Measurements from ENCODE around the gene UGT2B15. TPM values are rescaled to one million over a fixed set of nuclear protein-coding genes. Genes with fewer than 3 reads are reported as not detected.
"Not testable (repeated sequence)": the region's sequence is repeated elsewhere in the genome, so short reads cannot be mapped to it uniquely, and the experiment has no call there.

UGT2B15 gene
- under 1 TPM in 1 of 2 donors, not detected in 1; 0.41 TPM for total RNA-seq

GRCh38 chr4:68670479-68670939 is at the start of gene UGT2B15:
Gene UGT2B15 (minus strand): TSS chr4:68670652. CDS start chr4:68670618, 34 bp downstream.
- H3K27ac ChIP-seq; H3K36me3 ChIP-seq; H3K4me1 ChIP-seq (replicated peaks); H3K27me3 ChIP-seq (replicated peaks; ENCODE audit: insufficient read depth); DNase-seq (ENCODE audit: low spot score); H3K4me3 ChIP-seq; intact Hi-C loops (cut with DNase I); H3K9me3 ChIP-seq: not testable (repeated sequence)
- peak; percentile 54 for TF ChIP-seq POLR2AphosphoS5 (IDR thresholded peaks at IDR 0.05)
- WGBS: 27% methylated on average over 1 of the region's 1 CpG

- H3K27me3 ChIP-seq (replicated peaks; ENCODE audit: insufficient read depth): no peaks in the 10 kb centered on the region
- no peak overlapping the region for H3K27ac ChIP-seq
- no peak for TF ChIP-seq POLR2AphosphoS5 (IDR thresholded peaks at IDR 0.05)
- no peak for TF ChIP-seq POLR2A (IDR thresholded peaks at IDR 0.05)
- no peak for TF ChIP-seq CTCF (IDR thresholded peaks at IDR 0.05)
- H3K4me1 ChIP-seq (replicated peaks): no peaks in the 10 kb centered on the region
- no peaks in the 10 kb centered on the region for H3K36me3 ChIP-seq
- H3K9me3 ChIP-seq: no peaks in the 10 kb centered on the region
- intact Hi-C loops (cut with DNase I): no loop called here
- H3K4me3 ChIP-seq: no peak overlapping the region
- no peak for DNase-seq (ENCODE audit: low spot score)
- WGBS: 72% methylated on average over 2 of the region's 2 CpGs
Measured at GRCh38 chr4:68719075-68719473, 48.6 kb upstream of the UGT2B15 start.

- H3K36me3 ChIP-seq: no peaks in the 10 kb centered on the region
- TF ChIP-seq CTCF (IDR thresholded peaks at IDR 0.05) (no peak), POLR2A (IDR thresholded peaks at IDR 0.05) (no peak), POLR2AphosphoS5 (IDR thresholded peaks at IDR 0.05) (no peak)
- no peaks in the 10 kb centered on the region for H3K27me3 ChIP-seq (replicated peaks; ENCODE audit: insufficient read depth)
- intact Hi-C loops (cut with DNase I): no loop called here
- no peak overlapping the region for H3K27ac ChIP-seq
- H3K9me3 ChIP-seq: no peaks in the 10 kb centered on the region
- H3K4me3 ChIP-seq: no peak overlapping the region
- WGBS: 93% methylated on average over 3 of the region's 3 CpGs
- no peaks in the 10 kb centered on the region for H3K4me1 ChIP-seq (replicated peaks)
- DNase-seq (ENCODE audit: low spot score): no peak
Measured at GRCh38 chr4:68718447-68719074, 48.1 kb upstream of the UGT2B15 start.

GRCh38 chr4:68717999-68718398 is 47.5 kb upstream of the UGT2B15 start:
- Histone ChIP-seq H3K36me3 (no peaks in the 10 kb centered on the region), H3K27ac (no peak overlapping the region), H3K4me3 (no peak overlapping the region), H3K4me1 (replicated peaks) (no peaks in the 10 kb centered on the region), H3K27me3 (replicated peaks; ENCODE audit: insufficient read depth) (no peaks in the 10 kb centered on the region), H3K9me3 (no peaks in the 10 kb centered on the region)
- intact Hi-C loops (cut with DNase I): no loop called here
- WGBS: 90% methylated on average over 1 of the region's 1 CpG
- DNase-seq (ENCODE audit: low spot score): no peak
- no peak for TF ChIP-seq POLR2A (IDR thresholded peaks at IDR 0.05)

- Histone ChIP-seq H3K4me3 (no peak overlapping the region), H3K4me1 (replicated peaks) (no peaks in the 10 kb centered on the region), H3K36me3 (no peaks in the 10 kb centered on the region), H3K27me3 (replicated peaks; ENCODE audit: insufficient read depth) (no peaks in the 10 kb centered on the region), H3K9me3 (no peaks in the 10 kb centered on the region), H3K27ac (no peak overlapping the region)
- intact Hi-C loops (cut with DNase I): no loop called here
- DNase-seq (ENCODE audit: low spot score): no peak
- TF ChIP-seq POLR2A (IDR thresholded peaks at IDR 0.05) (no peak), POLR2AphosphoS5 (IDR thresholded peaks at IDR 0.05) (no peak), CTCF (IDR thresholded peaks at IDR 0.05) (no peak)
- WGBS: 98% methylated on average over 2 of the region's 2 CpGs
Measured at GRCh38 chr4:68714400-68714799, 43.9 kb upstream of the UGT2B15 start.

GRCh38 chr4:68712207-68712606 is 41.8 kb upstream of the UGT2B15 start:
- Histone ChIP-seq H3K27me3 (replicated peaks; ENCODE audit: insufficient read depth) (no peaks in the 10 kb centered on the region), H3K36me3 (no peaks in the 10 kb centered on the region), H3K27ac (no peak overlapping the region), H3K4me3 (no peak overlapping the region), H3K9me3 (no peaks in the 10 kb centered on the region), H3K4me1 (replicated peaks) (no peaks in the 10 kb centered on the region)
- intact Hi-C loops (cut with DNase I): no loop called here
- 92% methylated on average over 3 of the region's 3 CpGs for WGBS
- no peak for DNase-seq (ENCODE audit: low spot score)
- TF ChIP-seq CTCF (IDR thresholded peaks at IDR 0.05): no peak
- TF ChIP-seq POLR2A (IDR thresholded peaks at IDR 0.05): no peak
- no peak for TF ChIP-seq POLR2AphosphoS5 (IDR thresholded peaks at IDR 0.05)

Measured in prostate gland (tissue), 2 donors.